Measurements from ENCODE around the gene RBPMS2. TPM values are rescaled to one million over a fixed set of nuclear protein-coding genes. Genes with fewer than 3 reads are reported as not detected.

RBPMS2 gene
- total and polyA plus RNA-seq, 2 of the 4 experiments (the other 2 are of a cell fraction) = 2.8 TPM; not detected in 1

GRCh38 chr15:64749999-64750657 lies 25.3 kb downstream of the RBPMS2 start (continued):
- TF ChIP-seq SMC3 (IDR thresholded peaks at IDR 0.05; ENCODE audit: low read depth, low read length) = no peak

GRCh38 chr15:64749167-64749566 lies 26.2 kb downstream of the RBPMS2 start:
- H2BK20ac ChIP-seq (ENCODE audit: low read depth, low read length) = no peak overlapping the region
- H2BK15ac ChIP-seq (ENCODE audit: low read depth, low read length) = no peak overlapping the region
- no peak overlapping the region for H3K56ac ChIP-seq (ENCODE audit: extremely low read depth, insufficient read depth, low read length)
- H3K18ac ChIP-seq (ENCODE audit: low read depth, low read length) = no peak overlapping the region
- no peak overlapping the region for H3K4me2 ChIP-seq (ENCODE audit: low read depth, low read length)
- peaks cover 5% of the 10 kb centered on the region; the same call in 1 of the 2 replicates for H4K20me1 ChIP-seq (ENCODE audit: insufficient read depth, low read length)
- no peak overlapping the region for H3K4ac ChIP-seq (ENCODE audit: low read depth, low read length)
- H3K27ac ChIP-seq (ENCODE audit: insufficient read depth, low read length) = no peak overlapping the region
- no peaks in the 10 kb centered on the region for H3K9me3 ChIP-seq (ENCODE audit: control insufficient read depth, insufficient read depth, low read length)
- in situ Hi-C loops (cut with MboI; ENCODE audit: low sequenced_read_pairs) = no loop called here
- ChIA-PET POLR2A (ENCODE audit: unreplicated experiment) (no interaction called here), CTCF (interaction anchor here (0.9 to 2.6 kb wide), 4 partner anchors 30 to 71 kb away, joined by 3 to 11 read pairs (median 5); no protein-coding TSS in a partner anchor)
- dilution Hi-C loops (cut with HindIII; ENCODE audit: low sequenced_read_pairs, unreplicated experiment) = no loop called here
- H3K9ac ChIP-seq (ENCODE audit: low read depth, low read length) = no peak overlapping the region
- no peak overlapping the region for H4K8ac ChIP-seq (ENCODE audit: low read depth in 2 of 2, low read length in 2 of 2)
- H3K4me1 ChIP-seq (ENCODE audit: control insufficient read depth, insufficient read depth, low read length) = peaks cover 11% of the 10 kb centered on the region
- H2AK9ac ChIP-seq (replicated peaks; ENCODE audit: low read depth, low read length, poor library complexity) = no peak overlapping the region
- BruUV-seq (replicated peaks) = no TSS peak
- 0 out of 2 replicates have a peak, but pooled peaks cover 2% of the 10 kb centered on the region for H3K27me3 ChIP-seq (ENCODE audit: control insufficient read depth, insufficient read depth, low read length)
- H3K23ac ChIP-seq (ENCODE audit: low read depth, low read length) = no peak overlapping the region
- H2BK5ac ChIP-seq (ENCODE audit: low read depth, low read length, poor library complexity, severe bottlenecking) = no peak overlapping the region
- intact Hi-C loops (cut with micrococcal nuclease) = no loop called here
- peaks cover 18% of the 10 kb centered on the region; the same call in 1 of the 2 replicates for H3K9me1 ChIP-seq (ENCODE audit: insufficient read depth, low read length)
- ATAC-seq (ENCODE audit: low read depth) (peak; percentile 71), DNase-seq (peak; percentile 86)
- no peak overlapping the region for H4K91ac ChIP-seq (ENCODE audit: insufficient read depth, low read depth, low read length)
- H3K79me1 ChIP-seq (ENCODE audit: low read depth in 1 of 2, low read length in 2 of 2) = no peaks in the 10 kb centered on the region
- H2BK120ac ChIP-seq (ENCODE audit: low read depth, low read length) = no peak overlapping the region
- no peak overlapping the region for H2AK5ac ChIP-seq (ENCODE audit: low read depth, low read length)
- no peak overlapping the region for H3K4me3 ChIP-seq (ENCODE audit: insufficient read depth, low read depth, low read length)
- no peak overlapping the region for H4K5ac ChIP-seq (ENCODE audit: low read depth, low read length)
- peak overlapping the region; percentile 44 for H2AFZ ChIP-seq (replicated peaks; ENCODE audit: low read length, poor library complexity)
- H3K14ac ChIP-seq (replicated peaks; ENCODE audit: low read depth, low read length) = no peak overlapping the region
- no CpG with 5 or more reads among the region's 11 CpGs for WGBS, 2 experiments (ENCODE audit: extremely low coverage in 2 of 2, insufficient read length in 1 of 2)
- H3K36me3 ChIP-seq (ENCODE audit: control insufficient read depth, insufficient read depth, low read length) = no peaks in the 10 kb centered on the region
- TF ChIP-seq RCOR1 (IDR thresholded peaks at IDR 0.05; ENCODE audit: insufficient replicate concordance, low read length) (peak; percentile 13), SMC3 (IDR thresholded peaks at IDR 0.05; ENCODE audit: low read depth, low read length) (no peak; the same call in 1 of the 2 replicates), ELK1 (IDR thresholded peaks at IDR 0.05; ENCODE audit: borderline replicate concordance, low read depth, low read length) (no peak), FOS (IDR thresholded peaks at IDR 0.05; ENCODE audit: low read depth, low read length) (peak; percentile 60; the same call in 1 of the 2 replicates), NFE2L2 (IDR thresholded peaks at IDR 0.05; ENCODE audit: low read depth, low read length) (no peak), CTCF (conservative IDR thresholded peaks at IDR 0.05; ENCODE audit: low read depth, low read length) (no peak), MXI1 (IDR thresholded peaks at IDR 0.05; ENCODE audit: borderline replicate concordance, low read depth, low read length) (no peak), USF2 (IDR thresholded peaks at IDR 0.05; ENCODE audit: low read depth, low read length) (no peak), POLR2A (IDR thresholded peaks at IDR 0.05; ENCODE audit: low read depth, low read length) (no peak), BHLHE40 (IDR thresholded peaks at IDR 0.05; ENCODE audit: low read depth, low read length) (peak; percentile 97), CHD1 (IDR thresholded peaks at IDR 0.05; ENCODE audit: low read depth, low read length) (no peak), MAFK (IDR thresholded peaks at IDR 0.05; ENCODE audit: low read depth, low read length) (no peak), MAZ (IDR thresholded peaks at IDR 0.05; ENCODE audit: borderline replicate concordance, low read depth, low read length) (no peak)

Measured in IMR-90 (cell line).